Upper lobe of right lung (tissue), 1 donor: Measurements from ENCODE around the gene ATG101. TPM values are rescaled to one million over a fixed set of nuclear protein-coding genes. Genes with fewer than 3 reads are reported as not detected.

Source experiments
- ATAC-seq: fragments of 200-7000 bp; cut with Tn5 transposase; one replicate; pipeline ENCODE4 v1.9.1; 2020; ENCODE audit warnings: mild to moderate bottlenecking, moderate library complexity
- DNase-seq: peaks from one replicate; pipeline ENCODE4 v3.0.0-alpha.2; 2020
- H3K27ac ChIP-seq: fragments of 200-600 bp; one replicate; pipeline ENCODE4 v1.8.0; 2022
- H3K27me3 ChIP-seq: fragments of 200-600 bp; one replicate; pipeline ENCODE4 v1.8.0; 2022; ENCODE audit warnings: mild to moderate bottlenecking
- H3K36me3 ChIP-seq: fragments of 200-600 bp; one replicate; pipeline ENCODE4 v1.8.0; 2022
- H3K4me1 ChIP-seq: fragments of 200-600 bp; one replicate; pipeline ENCODE4 v1.8.0; 2022
- H3K4me3 ChIP-seq: fragments of 200-600 bp; one replicate; pipeline ENCODE4 v1.8.0; 2022; ENCODE audit warnings: mild to moderate bottlenecking
- H3K9me3 ChIP-seq: fragments of 200-600 bp; one replicate; pipeline ENCODE4 v1.8.0; 2022
- CTCF ChIP-seq: fragments of 200-600 bp; IDR thresholded peaks from one replicate; pipeline ENCODE4 v1.8.0; 2022; ENCODE audit warnings: antibody characterized with exemption
- intact Hi-C: fragments of 100-400 bp; cut with DNase I; formaldehyde crosslinking; loops from one replicate; pipeline ENCODE4 v1.11.0; 2022
- total RNA-seq: library from RNA; stranded (reverse); fragmentation: NEBNext Ultra II Directional; extraction: Animal tissue kit (Norgen Biotek cat#: 25700); gene quantifications from one replicate; pipeline ENCODE4 v1.2.1, GENCODE V29; 2021
- donor health status: DM: no; HTN: yes; CAD: no; lungs with severe emphysema.

ATG101 gene
- total RNA-seq, 1 donor from 2014 or later: 37.3 TPM

DNA sequence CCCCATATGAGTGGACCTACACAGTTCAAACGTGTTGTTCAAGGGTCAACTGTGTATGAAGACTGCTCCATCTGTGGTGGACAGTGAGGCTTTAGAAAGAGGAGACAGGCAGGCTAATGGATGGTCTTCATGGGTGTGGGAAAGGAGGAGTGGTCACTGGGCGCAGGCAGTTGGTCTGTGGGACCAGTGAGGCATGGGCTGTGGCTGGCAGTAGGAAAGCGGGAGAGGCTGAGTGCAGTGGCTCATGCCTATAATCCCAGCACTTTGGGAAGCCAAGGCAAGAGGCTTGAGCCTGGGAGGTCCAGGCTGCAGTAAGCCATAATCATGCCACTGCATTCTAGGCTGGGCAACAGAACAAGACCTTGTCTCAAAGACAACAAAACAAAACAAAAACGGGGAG is 20.5 kb upstream of the ATG101 start:
- Histone ChIP-seq H3K4me1 (peaks cover 42% of the 10 kb centered on the region), H3K4me3 (no peak overlapping the region), H3K27me3 (no peaks in the 10 kb centered on the region), H3K27ac (no peak overlapping the region), H3K36me3 (no peaks in the 10 kb centered on the region), H3K9me3 (no peaks in the 10 kb centered on the region)
- TF ChIP-seq CTCF: no peak
- ATAC-seq: no peak
- intact Hi-C loops: no loop called here
- no peak for DNase-seq

- H3K9me3 ChIP-seq: no peaks in the 10 kb centered on the region
- DNase-seq (no peak), ATAC-seq (no peak)
- intact Hi-C loops: no loop called here
- no peak for TF ChIP-seq CTCF
- H3K4me1 ChIP-seq: peaks cover 38% of the 10 kb centered on the region
- H3K4me3 ChIP-seq: no peak overlapping the region
- no peak overlapping the region for H3K27ac ChIP-seq
- peaks cover 3% of the 10 kb centered on the region for H3K36me3 ChIP-seq
- no peaks in the 10 kb centered on the region for H3K27me3 ChIP-seq
Observed at GRCh38 chr12:52049688-52050087, 20.1 kb upstream of the ATG101 start.

DNA sequence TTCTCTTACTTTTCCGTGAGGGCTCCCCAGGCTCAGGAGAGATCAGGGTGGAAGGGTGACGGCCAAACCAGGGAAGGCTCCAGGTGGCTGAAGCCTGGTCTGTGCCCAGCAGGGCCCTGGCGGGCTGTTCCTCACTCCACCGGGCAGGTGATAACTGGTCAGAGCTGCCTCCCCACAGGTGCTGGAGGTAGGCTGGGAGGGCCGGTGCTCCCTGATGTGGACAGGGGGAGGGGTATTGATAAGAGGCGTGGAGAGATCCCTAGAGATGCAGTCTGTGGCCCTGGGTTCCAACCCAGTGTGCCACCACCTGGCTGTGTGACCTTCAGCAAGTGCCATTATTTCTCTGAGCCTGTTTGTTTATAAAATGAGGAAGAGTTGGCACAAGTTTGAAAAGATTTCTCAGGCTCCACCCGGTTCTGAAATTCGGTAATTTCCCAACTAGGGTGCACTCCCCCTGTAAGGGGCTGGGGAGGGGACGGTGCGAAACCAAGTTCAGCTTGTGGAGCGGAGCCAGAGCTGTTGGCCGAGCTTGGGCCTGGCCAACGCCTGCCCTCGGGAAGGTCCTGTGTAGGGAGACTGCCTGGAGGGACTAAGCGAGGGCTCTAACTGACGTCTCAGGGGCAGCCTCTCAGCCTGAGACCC is 19.5 kb upstream of the ATG101 start:
- H3K27me3 ChIP-seq: no peaks in the 10 kb centered on the region
- DNase-seq: peak; percentile 67
- H3K36me3 ChIP-seq: peaks cover 8% of the 10 kb centered on the region
- ATAC-seq: no peak
- TF ChIP-seq CTCF: no peak
- intact Hi-C loops: no loop called here
- H3K9me3 ChIP-seq: no peaks in the 10 kb centered on the region
- peak overlapping the region; percentile 92 for H3K27ac ChIP-seq
- peaks cover 32% of the 10 kb centered on the region for H3K4me1 ChIP-seq
- peak overlapping the region; percentile 63 for H3K4me3 ChIP-seq

GRCh38 chr12:52050758-52051541 is 18.8 kb upstream of the ATG101 start, which contains the start of gene NR4A1:
NR4A1 (plus strand) TSS chr12:52051442; CDS start chr12:52054329, 2,887 bp downstream.
- ATAC-seq (peak; percentile 93), DNase-seq (peak; percentile 98)
- H3K4me3 ChIP-seq: peak within 1 kb of the TSS; percentile 63
- H3K36me3 ChIP-seq: peaks cover 12% of the 10 kb centered on the region
- intact Hi-C loops: no loop called here
- H3K4me1 ChIP-seq: peaks cover 25% of the 10 kb centered on the region
- H3K9me3 ChIP-seq: no peaks in the 10 kb centered on the region
- no peaks in the 10 kb centered on the region for H3K27me3 ChIP-seq
- no peak for TF ChIP-seq CTCF
- peak within 1 kb of the TSS; percentile 92 for H3K27ac ChIP-seq

- intact Hi-C loops: no loop called here
- Histone ChIP-seq H3K4me3 (peak overlapping the region; percentile 63), H3K36me3 (peaks cover 25% of the 10 kb centered on the region), H3K9me3 (no peaks in the 10 kb centered on the region), H3K4me1 (peaks cover 11% of the 10 kb centered on the region), H3K27ac (no peak overlapping the region), H3K27me3 (no peaks in the 10 kb centered on the region)
- DNase-seq: no peak
- TF ChIP-seq CTCF: no peak
- ATAC-seq: no peak
Observed at GRCh38 chr12:52052468-52053186, 17.2 kb upstream of the ATG101 start.
